HCEC 1CT (cell line): ENCODE measurements around the gene TRIM74.
"Not testable (repeated sequence)": the region's sequence is repeated elsewhere in the genome, so short reads cannot be mapped to it uniquely, and the experiment has no call there.

Experiments used
- DNase-seq: peaks from one replicate; pipeline ENCODE4 v3.0.0-alpha.2; 2017

TRIM74 gene

GRCh38 chr7:72968980-72969516 is at the start of gene TRIM74:
TSS of gene TRIM74 (minus strand) at chr7:72969466. CDS start at chr7:72966157, 3,309 bp downstream.
- not testable (repeated sequence) for DNase-seq

DNA sequence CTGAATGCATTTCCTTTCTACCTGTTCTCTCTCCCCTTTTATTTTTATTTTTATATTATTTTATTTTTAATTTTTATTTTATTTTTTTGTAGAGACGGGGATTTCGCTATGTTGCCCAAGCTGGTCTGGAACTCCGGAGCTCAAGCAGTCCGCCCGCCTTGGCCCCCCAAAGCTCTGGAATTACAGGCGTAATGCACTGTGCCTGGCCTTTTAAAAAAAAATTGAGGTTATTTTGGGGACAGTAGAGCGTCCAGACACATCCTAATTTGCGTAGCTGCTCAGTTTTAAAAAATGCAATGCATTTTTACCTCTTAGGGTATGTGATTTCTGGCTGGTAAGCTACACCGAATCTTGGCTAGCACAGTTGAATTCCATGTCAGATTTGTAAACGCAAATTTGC is 37.2 kb upstream of the TRIM74 start:
- peak; percentile 0 for DNase-seq

DNA sequence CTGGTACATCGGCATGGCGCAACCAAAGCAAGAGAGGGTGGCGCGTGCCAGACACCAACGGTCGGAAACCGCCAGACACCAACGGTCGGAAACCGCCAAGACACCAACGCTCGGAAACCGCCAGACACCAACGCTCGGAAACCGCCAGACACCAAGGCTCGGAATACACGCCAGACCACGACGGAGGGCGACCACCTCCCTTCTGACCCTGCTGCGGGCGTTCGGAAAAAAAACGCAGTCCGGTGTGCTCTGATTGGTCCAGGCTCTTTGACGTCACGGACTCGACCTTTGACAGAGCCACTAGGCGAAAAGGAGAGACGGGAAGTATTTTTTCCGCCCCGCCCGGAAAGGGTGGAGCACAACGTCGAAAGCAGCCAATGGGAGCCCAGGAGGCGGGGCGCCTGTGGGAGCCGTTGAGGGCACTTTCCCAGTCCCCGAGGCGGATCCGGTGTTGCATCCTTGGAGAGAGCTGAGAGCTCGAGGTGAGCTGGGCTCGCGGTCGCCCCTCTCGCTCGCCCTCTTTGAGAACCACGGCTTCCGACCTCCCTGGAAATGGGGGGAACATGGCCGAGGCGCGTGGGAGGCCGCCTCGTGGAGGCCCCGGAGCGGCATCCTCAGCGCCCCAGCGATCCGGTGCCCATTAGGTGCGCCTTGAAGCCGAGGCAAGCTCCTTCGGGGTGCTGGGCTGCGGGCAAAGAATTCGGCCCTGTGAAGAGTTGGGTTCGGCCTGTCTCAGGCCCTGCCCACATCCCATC is 36.6 kb upstream of the TRIM74 start:
- DNase-seq = peak; percentile 65

DNA sequence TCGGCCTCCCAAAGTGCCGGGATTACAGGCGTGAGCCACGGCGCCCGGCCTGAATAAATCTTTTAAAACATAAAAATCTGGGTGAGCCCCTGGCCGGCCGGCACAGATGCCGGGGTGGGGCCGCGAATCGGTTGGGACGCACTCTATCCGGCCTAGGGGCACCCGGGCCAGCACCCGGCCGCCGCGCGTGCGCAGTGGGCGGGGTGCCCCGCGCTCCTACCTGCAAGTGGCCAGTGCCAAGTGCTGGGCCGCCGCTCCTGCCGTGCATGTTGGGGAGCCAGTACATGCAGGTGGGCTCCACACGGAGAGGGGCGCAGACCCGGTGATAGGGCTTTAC is 36.1 kb upstream of the TRIM74 start:
- DNase-seq = not testable (repeated sequence)

- not testable (repeated sequence) for DNase-seq
Observed at GRCh38 chr7:72997887-72998468, 28.7 kb upstream of the TRIM74 start.

- DNase-seq = not testable (repeated sequence)
Observed at GRCh38 chr7:72997447-72997846, 28.2 kb upstream of the TRIM74 start.

GRCh38 chr7:72995484-72995883 is 26.2 kb upstream of the TRIM74 start:
- not testable (repeated sequence) for DNase-seq

DNA sequence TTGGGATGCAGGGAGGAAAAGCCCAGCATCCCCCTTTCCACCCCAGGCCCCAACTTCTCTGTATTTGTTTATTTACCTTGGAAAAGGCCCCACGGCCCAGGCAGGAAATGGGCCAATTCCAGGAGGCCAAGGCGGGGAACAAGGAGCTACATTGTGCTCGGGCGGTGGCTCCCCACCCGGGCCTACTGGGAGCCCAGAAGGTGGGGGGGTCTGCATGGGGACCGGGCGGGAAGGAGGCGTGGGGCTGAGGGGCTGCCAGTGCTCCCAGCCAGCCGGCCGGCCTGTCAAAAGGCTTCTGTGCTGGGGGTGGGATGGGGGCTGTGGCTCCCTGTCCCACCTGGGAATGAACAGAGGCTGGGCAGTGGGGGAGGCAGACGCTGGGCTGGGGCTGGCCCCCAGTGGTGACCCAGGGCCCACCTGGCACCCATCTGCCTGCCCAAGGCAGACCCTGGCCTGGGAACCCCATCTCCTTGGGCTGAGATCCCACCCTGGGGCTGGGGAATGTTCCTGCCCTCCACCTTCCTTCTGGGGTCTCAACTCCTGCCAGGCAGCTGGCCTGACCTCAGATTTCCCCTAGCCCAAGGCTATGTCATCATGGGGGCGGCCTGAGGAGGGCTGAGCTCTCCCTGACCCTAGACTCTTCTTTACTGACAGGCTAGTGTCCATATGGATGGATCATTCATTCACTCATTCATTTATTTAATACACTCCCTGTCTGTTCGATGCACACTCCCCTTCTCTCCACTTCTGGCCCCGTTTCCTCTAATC is 21.1 kb upstream of the TRIM74 start:
- not testable (repeated sequence) for DNase-seq

DNA sequence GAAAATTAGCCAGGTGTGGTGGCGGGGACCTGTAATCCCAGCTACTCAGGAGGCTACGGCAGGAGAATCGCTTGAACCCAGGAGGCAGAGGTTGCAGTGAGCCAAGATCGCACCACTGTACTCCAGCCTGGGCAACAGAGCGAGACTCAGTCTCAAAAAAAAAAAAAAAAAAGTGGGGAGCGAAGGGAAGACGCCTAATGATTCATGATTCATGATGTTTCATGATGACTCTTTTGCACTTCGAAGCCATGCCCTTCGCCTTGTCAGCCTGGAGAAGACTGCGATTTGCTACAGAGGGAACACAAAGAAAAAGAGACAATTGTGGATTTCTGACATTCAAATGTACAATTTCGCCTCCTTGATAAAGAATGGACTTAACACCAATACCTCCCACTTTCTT is 12.8 kb upstream of the TRIM74 start:
- DNase-seq = not testable (repeated sequence)

DNA sequence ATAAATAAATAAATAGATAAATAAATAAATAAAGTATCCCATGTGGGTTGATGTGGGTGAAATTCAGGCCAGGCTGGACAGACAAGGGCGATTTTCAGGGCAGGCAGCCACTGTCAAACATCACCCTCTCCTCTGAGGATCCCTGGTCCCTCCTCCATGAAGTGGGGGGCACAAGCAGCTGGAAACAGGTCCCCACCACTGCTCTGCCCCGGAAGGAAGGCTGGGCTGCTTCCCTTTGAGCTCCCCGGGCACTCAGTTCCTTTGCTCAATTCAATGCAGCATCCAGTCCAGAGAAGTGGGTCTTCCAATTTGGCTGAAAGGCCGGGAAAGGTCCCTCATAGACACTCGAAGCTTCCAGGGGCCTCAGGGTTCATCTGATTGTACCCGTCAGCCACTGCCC is 11.1 kb upstream of the TRIM74 start:
- DNase-seq = not testable (repeated sequence)

DNA sequence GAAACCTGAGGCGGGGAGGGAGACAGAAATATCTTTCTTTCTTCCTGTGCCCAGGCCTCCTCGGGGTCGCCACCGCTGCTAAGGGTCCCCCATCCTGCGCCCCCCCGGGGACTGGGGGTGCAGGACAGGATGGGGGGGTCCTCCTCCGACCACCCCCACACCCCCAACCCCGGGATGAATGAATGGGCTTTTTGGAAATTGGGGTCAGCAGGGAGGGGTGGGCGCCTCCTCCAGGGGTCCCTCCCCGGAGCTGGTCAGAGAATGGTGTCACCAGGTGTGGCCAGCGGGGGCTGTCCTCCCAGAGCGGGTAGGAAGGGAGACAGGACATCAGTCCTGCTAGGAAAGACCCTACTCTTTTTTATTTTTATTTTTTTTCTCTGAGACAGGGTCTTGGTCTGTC is 7.2 kb upstream of the TRIM74 start:
- not testable (repeated sequence) for DNase-seq

DNA sequence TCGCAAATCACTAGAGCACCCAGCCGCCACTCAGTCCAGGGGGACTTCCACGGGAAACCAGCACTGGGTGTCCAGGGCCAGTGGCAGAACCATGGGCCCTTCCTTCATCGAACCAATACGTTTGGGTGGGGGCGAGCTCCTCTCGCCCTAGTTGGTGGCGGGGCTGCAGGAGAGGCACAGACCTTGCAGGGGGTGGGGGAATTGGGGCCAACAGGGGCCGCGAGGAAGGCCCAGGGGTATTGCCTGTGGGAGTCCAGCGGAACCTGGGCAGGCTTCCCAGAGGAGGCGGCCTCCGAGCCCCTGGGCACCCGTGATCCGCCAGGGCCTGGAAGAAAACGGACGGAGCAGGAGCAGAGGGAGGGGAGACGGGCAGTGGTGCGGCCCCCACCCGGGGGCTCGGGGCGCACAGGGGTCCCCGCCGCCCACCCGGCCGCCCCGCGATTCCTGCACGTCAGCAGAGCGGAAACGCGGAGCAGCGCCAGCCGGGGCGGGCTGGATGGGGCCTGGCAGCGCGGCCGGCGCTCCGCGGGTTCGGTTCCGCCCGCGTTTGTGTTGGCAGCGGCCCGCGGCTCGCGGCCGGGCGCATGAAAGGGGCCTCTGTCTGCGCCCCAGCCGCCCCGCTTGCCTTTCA is 6.5 kb upstream of the TRIM74 start:
- not testable (repeated sequence) for DNase-seq

DNA sequence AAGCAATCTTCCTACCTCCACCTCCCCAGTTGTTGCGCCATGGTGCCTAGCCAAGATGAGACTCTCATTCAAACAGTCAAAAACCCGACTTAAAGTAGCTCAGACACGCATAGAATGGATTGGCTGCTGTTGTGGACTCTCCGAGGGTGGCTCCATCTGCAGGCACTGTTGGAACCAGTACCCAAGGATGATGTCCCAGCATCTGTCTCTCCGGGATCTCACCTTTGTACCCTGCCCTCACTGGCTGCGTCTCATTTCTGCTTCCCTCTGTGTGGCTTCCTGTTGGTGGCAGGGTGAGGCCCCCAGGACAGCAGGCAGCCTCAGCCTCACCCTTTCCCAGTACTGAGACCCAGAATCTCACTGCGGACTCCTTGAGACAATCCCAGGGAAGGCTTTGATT is 5.5 kb upstream of the TRIM74 start:
- DNase-seq = not testable (repeated sequence)

GRCh38 chr7:72971505-72971904 is 2.2 kb upstream of the TRIM74 start:
- not testable (repeated sequence) for DNase-seq

- DNase-seq = not testable (repeated sequence)
Observed at GRCh38 chr7:72969688-72970087, 422 bp upstream of the TRIM74 start.

- not testable (repeated sequence) for DNase-seq
Observed at GRCh38 chr7:72966892-72967291, 2.4 kb downstream of the TRIM74 start.

DNA sequence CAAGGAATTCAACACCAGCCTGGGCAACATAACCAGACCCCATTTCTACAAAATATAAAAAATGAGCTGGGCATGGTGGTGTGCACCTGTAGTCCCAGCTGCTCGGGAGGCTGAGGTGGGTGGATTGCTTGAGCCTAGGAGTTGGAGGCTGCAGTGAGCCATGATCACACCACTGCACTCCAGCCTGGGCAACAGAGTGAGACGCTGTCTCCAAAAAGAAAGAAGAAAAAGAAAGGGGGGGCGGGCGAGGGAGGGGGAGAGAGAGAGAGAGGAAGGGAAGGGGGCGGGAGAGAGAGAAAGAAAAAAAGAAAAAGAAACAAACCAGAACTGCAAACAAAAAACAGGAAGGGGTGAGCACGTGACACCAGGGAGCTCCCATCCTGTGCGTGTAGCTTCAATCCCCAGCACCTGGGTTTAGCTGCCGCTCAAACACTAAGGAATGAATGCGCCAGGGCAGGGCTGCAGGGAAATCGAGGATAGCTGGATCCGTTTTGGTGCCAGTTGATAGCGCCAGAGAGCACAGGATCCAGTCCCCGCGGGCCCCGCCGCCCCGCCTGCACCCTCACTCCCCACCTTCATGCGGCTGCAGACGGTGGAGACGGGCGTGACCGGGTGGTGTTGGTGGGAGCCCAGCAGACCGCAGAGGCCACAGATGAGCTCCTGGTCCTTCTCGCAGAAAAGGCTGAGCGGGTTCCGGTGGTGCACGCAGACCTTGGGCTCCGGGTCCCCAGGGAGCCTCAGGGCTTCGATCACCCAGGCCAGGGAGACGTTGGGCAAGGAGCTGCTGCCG is 3.9 kb downstream of the TRIM74 start:
- not testable (repeated sequence) for DNase-seq

- DNase-seq = not testable (repeated sequence)
Observed at GRCh38 chr7:72963056-72963455, 6.2 kb downstream of the TRIM74 start.

- not testable (repeated sequence) for DNase-seq
Observed at GRCh38 chr7:72961346-72961650, 8.0 kb downstream of the TRIM74 start.

DNA sequence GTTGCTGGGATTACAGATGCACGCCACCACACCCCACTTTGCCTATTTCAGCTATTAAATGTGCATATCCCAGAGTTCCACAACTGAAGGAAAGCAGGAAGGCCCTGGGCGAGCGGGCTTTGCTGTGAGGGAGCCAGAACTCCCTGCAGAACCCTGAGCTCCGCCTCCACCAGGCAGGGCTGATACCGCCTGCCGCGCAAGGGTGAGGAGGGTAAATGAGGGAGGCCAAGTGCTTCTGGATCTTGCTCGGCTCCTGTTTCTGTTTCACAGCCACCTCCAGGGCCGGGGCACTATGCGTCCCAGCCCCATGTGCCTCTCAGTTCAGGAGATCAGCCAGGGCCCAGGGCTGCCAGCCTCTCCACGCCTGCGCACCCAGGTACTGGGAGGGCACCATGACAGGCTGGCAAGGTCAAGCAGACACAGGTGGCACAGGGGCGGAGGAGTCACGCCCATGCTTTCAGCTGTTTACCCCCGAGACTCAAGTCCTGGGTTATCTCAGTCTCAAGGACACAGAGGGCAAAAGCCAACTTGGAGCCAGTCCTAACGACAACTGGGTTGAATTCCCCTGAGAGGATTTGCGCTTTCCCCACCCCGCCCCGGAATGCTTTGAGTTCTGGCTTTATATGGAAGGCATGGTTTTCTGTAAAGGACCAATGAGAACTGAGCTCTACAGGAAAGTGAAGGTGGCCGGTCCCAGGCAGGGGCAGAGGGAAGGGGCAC is 8.5 kb downstream of the TRIM74 start:
- not testable (repeated sequence) for DNase-seq

DNA sequence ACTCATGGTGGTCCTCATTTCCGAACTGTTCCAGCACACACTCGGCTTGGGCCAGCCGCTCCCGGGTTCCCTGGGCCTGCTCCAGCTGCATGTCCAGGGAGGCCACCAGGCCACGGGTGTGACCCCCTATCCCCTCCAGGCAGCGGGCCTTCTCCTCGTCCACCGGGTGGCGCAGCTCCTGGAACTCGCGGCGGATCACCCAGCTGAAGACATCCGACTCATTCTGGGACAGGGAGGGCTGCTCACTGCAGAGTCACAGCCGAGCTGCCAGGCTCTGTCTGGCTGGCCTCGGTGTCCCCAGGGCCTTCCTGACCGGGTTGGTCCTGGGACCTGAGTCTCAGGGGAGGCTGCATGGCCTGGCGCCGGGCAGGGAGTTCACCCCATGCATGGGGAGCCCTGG is 9.2 kb downstream of the TRIM74 start:
- not testable (repeated sequence) for DNase-seq
